ENCODE measurements around the gene RBBP6. TPM values are rescaled to one million over a fixed set of nuclear protein-coding genes. Genes with fewer than 3 reads are reported as not detected.

RBBP6 gene
- total RNA-seq, 1 experiment from 2014 or later, result 38.4 TPM

GRCh38 chr16:24514096-24514495, 25.3 kb upstream of the RBBP6 start:
- H3K27me3 ChIP-seq (ENCODE audit: low read length), result no peaks in the 10 kb centered on the region
- H3K4me2 ChIP-seq (ENCODE audit: low read length), result no peak overlapping the region
- CTCF ChIA-PET, result no interaction called here
- POLR2A ChIA-PET (ENCODE audit: unreplicated experiment), result no interaction called here
- BruUV-seq (replicated peaks), result no TSS peak
- no peak overlapping the region for H3K4me3 ChIP-seq (ENCODE audit: low read length)
- H3K9me2 ChIP-seq (replicated peaks; ENCODE audit: low read length), result no peaks in the 10 kb centered on the region
- TF ChIP-seq EZH2phosphoT487 (IDR thresholded peaks at IDR 0.05; ENCODE audit: borderline replicate concordance, low read length) (no peak), EZH2 (IDR thresholded peaks at IDR 0.05; ENCODE audit: low read length, unreplicated experiment) (no peak), CTCF (conservative IDR thresholded peaks at IDR 0.05; ENCODE audit: low read depth, low read length) (no peak)
- no peaks in the 10 kb centered on the region for H4K20me1 ChIP-seq (ENCODE audit: low read length)
- no peaks in the 10 kb centered on the region for H3F3A ChIP-seq (ENCODE audit: low read length, unreplicated experiment)
- H3K27ac ChIP-seq (ENCODE audit: low read length), result no peak overlapping the region
- no peaks in the 10 kb centered on the region for H3K9me3 ChIP-seq (ENCODE audit: low read length)
- H3K9ac ChIP-seq (ENCODE audit: low read length), result no peak overlapping the region
- no peak for ATAC-seq
- H3K79me2 ChIP-seq (ENCODE audit: low read length), result no peaks in the 10 kb centered on the region
- H3K36me3 ChIP-seq (ENCODE audit: low read depth, low read length), result no peaks in the 10 kb centered on the region
- H2AFZ ChIP-seq (ENCODE audit: low read length), result no peak overlapping the region
- DNase-seq, result no peak
- intact Hi-C loops (cut with micrococcal nuclease), result no loop called here
- no peaks in the 10 kb centered on the region for H3K4me1 ChIP-seq (ENCODE audit: insufficient read depth, low read length)

GRCh38 chr16:24515186-24515585, 24.2 kb upstream of the RBBP6 start:
- Histone ChIP-seq H3K9me2 (replicated peaks; ENCODE audit: low read length) (no peaks in the 10 kb centered on the region), H3K79me2 (ENCODE audit: low read length) (no peaks in the 10 kb centered on the region), H3K4me2 (ENCODE audit: low read length) (no peak overlapping the region), H3K27ac (ENCODE audit: low read length) (no peak overlapping the region), H3K9me3 (ENCODE audit: low read length) (no peaks in the 10 kb centered on the region), H3K4me1 (ENCODE audit: insufficient read depth, low read length) (peaks cover 4% of the 10 kb centered on the region), H3K36me3 (ENCODE audit: low read depth, low read length) (no peaks in the 10 kb centered on the region), H2AFZ (ENCODE audit: low read length) (no peak overlapping the region), H3K9ac (ENCODE audit: low read length) (no peak overlapping the region), H3K27me3 (ENCODE audit: low read length) (no peaks in the 10 kb centered on the region), H4K20me1 (ENCODE audit: low read length) (no peaks in the 10 kb centered on the region), H3F3A (ENCODE audit: low read length, unreplicated experiment) (no peaks in the 10 kb centered on the region), H3K4me3 (ENCODE audit: low read length) (no peak overlapping the region)
- ATAC-seq, result no peak
- intact Hi-C loops (cut with micrococcal nuclease), result loop anchor here (5.0 kb wide), 1 partner anchor 37 kb away; no protein-coding TSS in a partner anchor
- POLR2A ChIA-PET (ENCODE audit: unreplicated experiment), result interaction anchor here (0.5 kb wide), 1 partner anchor 212 kb away, joined by 3 read pairs; no protein-coding TSS in a partner anchor
- BruUV-seq (replicated peaks), result no TSS peak
- CTCF ChIA-PET, result interaction anchor here (0.5 to 0.6 kb wide), 2 partner anchors 10 to 605 kb away, joined by 3 to 5 read pairs; no protein-coding TSS in a partner anchor
- no peak for DNase-seq
- no peak for TF ChIP-seq EZH2phosphoT487 (IDR thresholded peaks at IDR 0.05; ENCODE audit: borderline replicate concordance, low read length)
- TF ChIP-seq CTCF (conservative IDR thresholded peaks at IDR 0.05; ENCODE audit: low read depth, low read length), result no peak
- TF ChIP-seq EZH2 (IDR thresholded peaks at IDR 0.05; ENCODE audit: low read length, unreplicated experiment), result no peak

- POLR2A ChIA-PET (ENCODE audit: unreplicated experiment), result no interaction called here
- TF ChIP-seq CTCF (conservative IDR thresholded peaks at IDR 0.05; ENCODE audit: low read depth, low read length) (peak; percentile 87), EZH2 (IDR thresholded peaks at IDR 0.05; ENCODE audit: low read length, unreplicated experiment) (no peak)
- intact Hi-C loops (cut with micrococcal nuclease), result loop anchor here (1.0 to 5.0 kb wide), 2 partner anchors 9 to 35 kb away; no protein-coding TSS in a partner anchor
These were observed 22.3 kb upstream of the RBBP6 start for GRCh38 chr16:24516900-24517669.

More at GRCh38 chr16:24516900-24517669, 22.3 kb upstream of the RBBP6 start:
- Histone ChIP-seq H3K27me3 (ENCODE audit: low read length) (no peaks in the 10 kb centered on the region), H3K4me2 (ENCODE audit: low read length) (peak overlapping the region; percentile 64), H3F3A (ENCODE audit: low read length, unreplicated experiment) (no peaks in the 10 kb centered on the region), H4K20me1 (ENCODE audit: low read length) (no peaks in the 10 kb centered on the region), H3K27ac (ENCODE audit: low read length) (no peak overlapping the region), H3K9ac (ENCODE audit: low read length) (no peak overlapping the region), H3K36me3 (ENCODE audit: low read depth, low read length) (no peaks in the 10 kb centered on the region), H3K9me3 (ENCODE audit: low read length) (no peaks in the 10 kb centered on the region), H2AFZ (ENCODE audit: low read length) (no peak overlapping the region), H3K4me3 (ENCODE audit: low read length) (peak overlapping the region; percentile 44; the same call in 1 of the 2 replicates), H3K9me2 (replicated peaks; ENCODE audit: low read length) (no peaks in the 10 kb centered on the region), H3K79me2 (ENCODE audit: low read length) (no peaks in the 10 kb centered on the region), H3K4me1 (ENCODE audit: insufficient read depth, low read length) (peaks cover 17% of the 10 kb centered on the region)
- CTCF ChIA-PET, result interaction anchor here (0.6 to 0.7 kb wide), 10 partner anchors 9 to 282 kb away, joined by 3 to 7 read pairs (median 4); partner anchors contain the start of gene RBBP6
- BruUV-seq (replicated peaks), result no TSS peak
- DNase-seq, result peak; percentile 89
- peak; percentile 86 for ATAC-seq

Measured in PC-3 (cell line).